Erythroblast (primary cell): ENCODE results near the gene MN1.

ENCODE experiments used
- GATA1 ChIP-seq: IDR thresholded peaks from 2 replicates; pipeline ENCODE4 v1.6.1; 2011; ENCODE audit warnings: low read depth, mild to moderate bottlenecking, control low read depth, low read length, moderate library complexity
- POLR2A ChIP-seq: IDR thresholded peaks from 2 replicates; pipeline ENCODE4 v1.6.1; 2011; ENCODE audit warnings: mild to moderate bottlenecking, low read length

DNA sequence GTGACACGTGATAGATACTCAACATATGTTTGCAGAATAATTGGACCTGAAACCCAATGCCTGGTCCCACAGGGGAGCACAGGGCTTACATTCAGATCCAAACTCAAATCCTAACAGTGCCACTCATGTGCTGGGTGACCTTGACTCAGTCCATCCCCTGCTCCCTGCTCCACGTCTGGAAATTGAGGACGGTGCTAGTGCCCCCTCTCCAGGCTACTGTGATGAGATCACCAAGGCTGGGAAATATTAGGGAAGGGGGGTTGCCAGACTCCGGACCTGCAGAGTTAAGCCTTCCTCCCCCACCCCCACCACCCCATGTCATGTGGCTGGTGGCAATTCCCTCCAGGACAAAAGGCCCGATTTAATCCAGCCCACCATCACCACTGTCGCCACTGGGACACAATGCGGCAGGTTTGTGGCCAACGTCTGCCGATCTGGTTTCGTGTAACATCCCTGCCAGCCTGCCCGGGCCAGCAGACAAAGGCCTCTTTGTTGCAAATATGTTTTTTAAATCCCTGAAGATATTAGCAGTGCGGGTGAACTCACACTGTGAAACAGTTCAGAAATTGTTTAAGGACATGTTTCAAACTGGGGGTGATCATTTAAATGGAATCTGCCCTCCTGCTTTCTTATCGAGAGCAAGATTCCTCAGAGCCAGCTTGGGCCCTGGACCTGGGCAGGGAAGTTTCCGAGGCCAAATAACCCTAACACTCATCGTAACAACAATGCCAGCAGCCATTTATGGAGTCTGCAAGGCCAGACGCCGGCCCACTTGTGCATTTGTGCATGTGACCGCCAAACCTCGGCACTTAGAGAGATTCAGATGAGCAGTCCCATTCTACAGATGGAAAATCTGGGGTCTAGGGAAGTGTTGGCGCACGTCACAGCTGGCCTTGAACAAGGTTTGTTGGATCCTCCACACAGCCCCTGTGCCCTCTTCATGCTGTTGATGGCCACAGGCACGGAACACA, 19.6 kb upstream of the MN1 start:
- no peak for TF ChIP-seq POLR2A
- no peak for TF ChIP-seq GATA1
